ENCODE data around the gene AFG1L.

The AFG1L gene

DNA sequence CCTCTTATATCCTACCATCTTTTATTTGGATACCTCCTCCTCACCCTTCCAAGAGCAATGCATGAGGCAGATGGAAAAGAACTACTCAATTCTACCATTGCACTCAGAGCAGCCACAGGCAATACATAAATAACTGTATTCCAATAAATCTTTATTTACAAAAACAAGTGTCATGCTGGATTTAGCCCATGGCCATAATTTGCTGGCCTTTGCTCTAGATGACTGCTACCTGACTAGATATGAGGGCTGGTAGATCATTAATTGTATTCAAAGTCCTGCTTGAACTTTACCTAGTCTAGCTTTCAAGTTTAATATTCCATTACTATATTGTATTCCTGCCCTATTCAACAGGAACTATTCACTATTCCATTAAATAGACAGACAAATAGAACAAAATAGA is 37.1 kb downstream of the AFG1L start:
- TF ChIP-seq, protein P1, sequence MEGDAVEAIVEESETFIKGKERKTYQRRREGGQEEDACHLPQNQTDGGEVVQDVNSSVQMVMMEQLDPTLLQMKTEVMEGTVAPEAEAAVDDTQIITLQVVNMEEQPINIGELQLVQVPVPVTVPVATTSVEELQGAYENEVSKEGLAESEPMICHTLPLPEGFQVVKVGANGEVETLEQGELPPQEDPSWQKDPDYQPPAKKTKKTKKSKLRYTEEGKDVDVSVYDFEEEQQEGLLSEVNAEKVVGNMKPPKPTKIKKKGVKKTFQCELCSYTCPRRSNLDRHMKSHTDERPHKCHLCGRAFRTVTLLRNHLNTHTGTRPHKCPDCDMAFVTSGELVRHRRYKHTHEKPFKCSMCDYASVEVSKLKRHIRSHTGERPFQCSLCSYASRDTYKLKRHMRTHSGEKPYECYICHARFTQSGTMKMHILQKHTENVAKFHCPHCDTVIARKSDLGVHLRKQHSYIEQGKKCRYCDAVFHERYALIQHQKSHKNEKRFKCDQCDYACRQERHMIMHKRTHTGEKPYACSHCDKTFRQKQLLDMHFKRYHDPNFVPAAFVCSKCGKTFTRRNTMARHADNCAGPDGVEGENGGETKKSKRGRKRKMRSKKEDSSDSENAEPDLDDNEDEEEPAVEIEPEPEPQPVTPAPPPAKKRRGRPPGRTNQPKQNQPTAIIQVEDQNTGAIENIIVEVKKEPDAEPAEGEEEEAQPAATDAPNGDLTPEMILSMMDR (IDR thresholded peaks at IDR 0.05; ENCODE audit: control insufficient read depth, extremely low read depth, insufficient read depth): no peak
- no peak for DNase-seq (ENCODE audit: low read depth)
- H3K4me3 ChIP-seq (ENCODE audit: low read depth, low read length): no peak overlapping the region

DNA sequence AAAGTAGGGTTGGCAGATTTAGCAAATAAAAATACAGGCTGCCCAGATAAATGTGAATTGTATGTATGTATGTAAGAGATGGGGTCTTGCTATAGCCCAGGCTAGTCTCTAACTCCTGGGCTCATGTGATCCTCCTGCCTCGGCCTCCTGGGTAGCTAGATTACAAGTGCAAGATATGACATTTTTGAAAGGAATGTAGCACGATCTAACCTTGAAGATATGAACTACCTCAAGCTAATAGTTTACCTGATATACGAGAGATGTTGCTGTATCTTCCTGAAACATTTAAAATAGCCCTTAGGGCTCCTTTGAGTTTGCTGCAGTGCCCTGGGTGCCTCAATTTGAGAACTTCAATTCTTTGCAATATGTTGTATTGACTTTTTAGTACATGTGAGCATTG is 42.1 kb downstream of the AFG1L start:
- H3K4me3 ChIP-seq (ENCODE audit: low read depth, low read length): no peak overlapping the region
- TF ChIP-seq, protein P1 (IDR thresholded peaks at IDR 0.05; ENCODE audit: control insufficient read depth, extremely low read depth, insufficient read depth): no peak
- DNase-seq (ENCODE audit: low read depth): no peak

DNA sequence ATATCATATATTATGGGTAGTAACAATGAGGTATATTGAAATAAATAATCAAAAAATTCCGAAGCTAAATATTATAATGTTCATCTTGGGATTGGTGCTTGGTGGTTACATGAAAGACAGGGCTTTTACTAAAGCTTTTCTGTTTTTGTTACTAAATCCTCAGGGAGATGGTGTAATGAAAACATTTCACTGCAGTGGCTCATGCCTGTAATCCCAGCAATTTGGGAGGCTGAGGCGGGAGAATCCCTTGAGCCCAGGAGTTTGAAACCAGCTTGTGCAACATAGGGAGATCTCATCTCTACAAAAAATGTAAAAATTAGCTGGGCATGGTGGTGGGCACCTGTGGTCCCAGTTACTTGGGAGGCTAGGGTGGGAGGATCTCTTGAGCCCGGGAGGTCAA is 42.9 kb downstream of the AFG1L start:
- H3K4me3 ChIP-seq (ENCODE audit: low read depth, low read length): no peak overlapping the region
- no peak for DNase-seq (ENCODE audit: low read depth)
- TF ChIP-seq, protein P1 (IDR thresholded peaks at IDR 0.05; ENCODE audit: control insufficient read depth, extremely low read depth, insufficient read depth): no peak

DNA sequence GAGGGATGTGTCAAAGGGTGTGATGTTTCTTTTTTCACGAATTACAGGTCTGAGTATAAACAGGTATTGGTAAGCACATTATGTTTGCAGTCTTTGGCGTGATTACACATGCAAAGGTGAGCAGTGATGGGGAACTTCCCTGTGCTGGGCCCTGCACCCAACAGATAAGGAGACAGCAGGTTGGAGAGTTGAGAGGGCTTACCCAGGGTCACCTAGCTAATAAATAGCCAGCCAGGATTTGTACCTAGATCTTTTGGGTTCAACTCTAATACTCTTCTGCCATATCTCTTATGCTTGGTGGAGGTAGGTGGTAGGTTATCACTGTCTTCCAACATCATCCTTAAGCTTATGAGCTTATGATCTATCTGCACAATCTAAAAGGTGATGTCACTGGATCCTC is 46.5 kb downstream of the AFG1L start:
- TF ChIP-seq, protein P1 (IDR thresholded peaks at IDR 0.05; ENCODE audit: control insufficient read depth, extremely low read depth, insufficient read depth): no peak
- no peak overlapping the region for H3K4me3 ChIP-seq (ENCODE audit: low read depth, low read length)
- no peak for DNase-seq (ENCODE audit: low read depth)

DNA sequence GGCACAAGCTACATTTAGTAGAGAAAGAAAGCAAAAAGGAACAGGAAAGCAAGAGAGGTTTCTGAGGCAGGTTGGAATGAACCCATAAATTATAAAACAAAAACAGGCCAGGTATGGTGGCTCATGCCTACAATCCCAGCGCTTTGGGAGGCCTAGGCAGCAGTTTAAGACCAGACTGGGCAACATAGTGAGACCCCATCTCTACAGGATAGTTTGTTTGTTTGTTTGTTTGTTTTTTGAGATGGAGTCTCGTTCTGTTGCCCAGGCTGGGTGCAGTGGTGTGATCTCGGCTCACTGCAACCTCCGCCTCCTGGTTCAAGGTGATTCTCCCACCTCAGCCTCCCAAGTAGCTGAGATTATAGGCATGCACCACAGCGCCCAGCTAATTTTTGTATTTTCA is 49.0 kb downstream of the AFG1L start:
- H3K4me3 ChIP-seq (ENCODE audit: low read depth, low read length): no peak overlapping the region
- TF ChIP-seq, protein P1 (IDR thresholded peaks at IDR 0.05; ENCODE audit: control insufficient read depth, extremely low read depth, insufficient read depth): no peak
- DNase-seq (ENCODE audit: low read depth): no peak

DNA sequence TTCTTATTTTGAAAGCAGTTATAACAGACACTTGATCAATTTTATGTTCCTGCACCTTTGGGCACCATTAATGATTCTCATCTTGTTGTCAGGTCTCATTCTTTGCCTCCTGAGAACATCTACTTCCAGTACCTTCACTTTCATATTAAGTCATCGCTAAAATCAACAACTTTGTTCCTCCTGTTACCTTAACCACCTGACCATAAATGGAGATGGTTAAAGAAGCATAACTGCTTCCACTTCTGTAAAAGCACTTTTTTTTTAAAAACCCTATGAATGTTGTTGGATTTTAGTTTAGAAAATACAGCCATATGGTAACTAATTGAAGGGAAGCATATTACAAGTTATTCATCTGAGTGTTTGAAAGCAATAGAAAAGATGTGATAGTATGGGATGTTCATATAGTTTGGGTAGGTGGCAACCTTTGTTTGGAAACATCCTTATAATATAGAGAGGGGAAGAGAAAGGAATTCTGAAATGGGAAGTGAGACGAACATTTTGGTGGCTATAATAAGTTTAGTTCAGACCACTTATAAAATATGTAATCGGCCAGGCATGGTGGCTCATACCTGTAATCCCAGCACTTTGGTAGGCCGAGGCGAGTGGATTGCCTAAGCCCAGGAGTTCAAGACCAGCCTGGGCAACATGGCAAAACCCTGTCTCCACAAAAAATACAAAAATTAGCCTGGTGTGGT is 53.9 kb downstream of the AFG1L start:
- no peak for DNase-seq (ENCODE audit: low read depth)
- H3K4me3 ChIP-seq (ENCODE audit: low read depth, low read length): no peak overlapping the region
- TF ChIP-seq, protein P1 (IDR thresholded peaks at IDR 0.05; ENCODE audit: control insufficient read depth, extremely low read depth, insufficient read depth): no peak

DNA sequence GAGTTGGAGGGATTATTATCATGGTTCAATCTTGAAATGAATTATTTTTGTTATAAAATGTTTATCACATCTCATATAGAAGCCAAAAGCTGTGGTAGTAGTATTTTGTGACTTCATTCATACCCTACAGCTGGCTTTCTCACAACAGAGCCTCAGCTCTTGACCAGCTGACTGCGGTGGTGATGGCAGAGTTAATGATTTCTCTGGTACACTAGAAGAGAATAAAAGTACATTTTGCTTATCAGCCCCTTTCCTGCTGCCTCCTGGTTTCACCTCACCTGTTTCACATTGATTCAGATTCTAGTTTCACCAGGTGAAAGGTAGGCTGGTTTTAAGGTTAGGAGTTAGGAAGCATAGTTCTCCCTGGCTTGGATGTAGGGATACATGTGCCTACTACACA is 55.7 kb downstream of the AFG1L start:
- H3K4me3 ChIP-seq (ENCODE audit: low read depth, low read length): no peak overlapping the region
- TF ChIP-seq, protein P1 (IDR thresholded peaks at IDR 0.05; ENCODE audit: control insufficient read depth, extremely low read depth, insufficient read depth): no peak
- no peak for DNase-seq (ENCODE audit: low read depth)

All from LNCaP clone FGC (cell line).